Prostate gland (tissue), 2 donors: ENCODE results near the gene ROBO2.

Experiments used
- POLR2A ChIP-seq: fragments of 450-650 bp; IDR thresholded peaks from one replicate; pipeline ENCODE4 v1.6.1; 2016; ENCODE audit warnings: antibody characterized with exemption, mild to moderate bottlenecking
- TF ChIP-seq, protein P1 (sequence below), 4 experiments: fragments of 200-600 bp in 2 of 4; fragments of 450-650 bp in 2 of 4; sonication (generic) in 2 of 4; IDR thresholded peaks; 1 replicate in 3 of 4; 2 replicates in 1 of 4; pipeline ENCODE4 v1.5.1; 2016 to 2019; ENCODE audit warnings: antibody characterized with exemption in 4 of 4, mild to moderate bottlenecking in 2 of 4, moderate library complexity in 2 of 4

GRCh38 chr3:77240072-77240650 is 200.3 kb downstream of the ROBO2 start:
- TF ChIP-seq POLR2A, result no peak
- TF ChIP-seq, protein P1, sequence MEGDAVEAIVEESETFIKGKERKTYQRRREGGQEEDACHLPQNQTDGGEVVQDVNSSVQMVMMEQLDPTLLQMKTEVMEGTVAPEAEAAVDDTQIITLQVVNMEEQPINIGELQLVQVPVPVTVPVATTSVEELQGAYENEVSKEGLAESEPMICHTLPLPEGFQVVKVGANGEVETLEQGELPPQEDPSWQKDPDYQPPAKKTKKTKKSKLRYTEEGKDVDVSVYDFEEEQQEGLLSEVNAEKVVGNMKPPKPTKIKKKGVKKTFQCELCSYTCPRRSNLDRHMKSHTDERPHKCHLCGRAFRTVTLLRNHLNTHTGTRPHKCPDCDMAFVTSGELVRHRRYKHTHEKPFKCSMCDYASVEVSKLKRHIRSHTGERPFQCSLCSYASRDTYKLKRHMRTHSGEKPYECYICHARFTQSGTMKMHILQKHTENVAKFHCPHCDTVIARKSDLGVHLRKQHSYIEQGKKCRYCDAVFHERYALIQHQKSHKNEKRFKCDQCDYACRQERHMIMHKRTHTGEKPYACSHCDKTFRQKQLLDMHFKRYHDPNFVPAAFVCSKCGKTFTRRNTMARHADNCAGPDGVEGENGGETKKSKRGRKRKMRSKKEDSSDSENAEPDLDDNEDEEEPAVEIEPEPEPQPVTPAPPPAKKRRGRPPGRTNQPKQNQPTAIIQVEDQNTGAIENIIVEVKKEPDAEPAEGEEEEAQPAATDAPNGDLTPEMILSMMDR (IDR thresholded peaks at IDR 0.05), result no peak
